HAP-1 (cell line): ENCODE data around the gene MGME1.
A peak's percentile ranks its signal among the peaks of the same experiment; 100 is the strongest.
"Not testable (repeated sequence)": the region's sequence is repeated elsewhere in the genome, so short reads cannot be mapped to it uniquely, and the experiment has no call there.

Experiments
- DNase-seq, 2 experiments: peaks; one replicate each; pipeline ENCODE4 v3.0.0-alpha.2; 2016 to 2020; ENCODE audit warnings: low spot score in 2 of 2
- H3K27me3 ChIP-seq: fragments of 250-450 bp; sonication (Bioruptor Pico); 2 replicates; pipeline ENCODE4 v1.5.1; 2020; ENCODE audit warnings: low read depth, mild to moderate bottlenecking, moderate library complexity
- H3K36me3 ChIP-seq: fragments of 250-450 bp; sonication (Bioruptor Pico); replicated peaks from 2 replicates; pipeline ENCODE4 v1.5.1; 2020; ENCODE audit warnings: mild to moderate bottlenecking
- H3K4me1 ChIP-seq: fragments of 250-450 bp; sonication (Bioruptor Pico); 2 replicates; pipeline ENCODE4 v1.5.1; 2020; ENCODE audit warnings: mild to moderate bottlenecking
- H3K4me3 ChIP-seq: fragments of 250-450 bp; sonication (Bioruptor Pico); 2 replicates; pipeline ENCODE4 v1.5.1; 2020; ENCODE audit warnings: mild to moderate bottlenecking, moderate library complexity
- H3K9me3 ChIP-seq: fragments of 250-450 bp; sonication (Bioruptor Pico); 2 replicates; pipeline ENCODE4 v1.5.1; 2020; ENCODE audit warnings: mild to moderate bottlenecking, moderate library complexity
- in situ Hi-C: fragments of 300-500 bp; cut with MboI; formaldehyde crosslinking; loops from 3 replicates; pipeline ENCODE4 v1.14.3; 2020; ENCODE audit warnings: low sequenced_read_pairs, inconsistent platforms, mixed read lengths

Gene MGME1

DNA sequence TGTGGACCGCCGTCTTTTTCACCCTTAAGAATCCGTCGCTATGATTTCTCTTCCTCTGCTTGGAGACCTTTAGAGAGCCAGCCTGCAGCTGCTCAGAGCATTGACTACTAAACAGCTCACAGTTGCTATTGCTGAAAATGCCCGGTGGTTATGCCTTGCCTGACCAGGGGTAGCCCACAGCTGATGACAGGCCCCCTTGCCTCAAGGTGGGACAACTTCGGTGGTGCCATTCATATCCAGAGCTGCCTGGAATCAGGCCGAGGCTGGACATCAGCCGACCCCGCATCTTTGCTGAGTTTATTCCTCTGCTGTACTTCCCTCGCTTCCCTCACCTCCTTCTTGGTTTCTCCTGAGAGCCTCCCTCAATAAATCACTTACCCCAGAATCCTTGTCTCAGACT, 49.3 kb downstream of the MGME1 start:
- Histone ChIP-seq H3K9me3 (no peaks in the 10 kb centered on the region), H3K4me3 (no peak overlapping the region), H3K36me3 (no peaks in the 10 kb centered on the region), H3K27me3 (no peaks in the 10 kb centered on the region), H3K4me1 (no peaks in the 10 kb centered on the region)
- in situ Hi-C loops: no loop called here
- no peak for DNase-seq

DNA sequence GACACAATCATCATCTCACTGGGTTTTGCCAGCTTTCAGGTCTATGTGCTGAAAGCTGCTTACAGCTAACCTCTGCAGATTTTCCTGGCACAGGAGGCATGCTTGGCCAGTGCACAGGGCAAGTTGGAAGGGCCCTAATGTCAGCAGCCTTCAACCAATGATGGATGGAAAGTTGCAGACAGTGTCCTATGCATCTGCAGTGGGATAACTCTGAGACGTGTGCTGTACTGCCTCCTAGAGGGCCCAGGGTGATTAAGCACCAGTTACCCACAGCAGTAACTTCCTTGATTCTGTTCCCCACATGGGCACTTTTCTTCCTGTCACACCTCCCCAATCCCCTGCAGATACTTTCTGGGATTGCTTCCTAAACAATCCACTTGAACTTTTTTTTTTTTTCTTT, 50.2 kb downstream of the MGME1 start:
- peak; percentile 6 to 24 for DNase-seq
- Histone ChIP-seq H3K27me3 (no peaks in the 10 kb centered on the region), H3K4me3 (no peak overlapping the region), H3K9me3 (no peaks in the 10 kb centered on the region), H3K36me3 (no peaks in the 10 kb centered on the region), H3K4me1 (no peaks in the 10 kb centered on the region)
- in situ Hi-C loops: no loop called here

DNA sequence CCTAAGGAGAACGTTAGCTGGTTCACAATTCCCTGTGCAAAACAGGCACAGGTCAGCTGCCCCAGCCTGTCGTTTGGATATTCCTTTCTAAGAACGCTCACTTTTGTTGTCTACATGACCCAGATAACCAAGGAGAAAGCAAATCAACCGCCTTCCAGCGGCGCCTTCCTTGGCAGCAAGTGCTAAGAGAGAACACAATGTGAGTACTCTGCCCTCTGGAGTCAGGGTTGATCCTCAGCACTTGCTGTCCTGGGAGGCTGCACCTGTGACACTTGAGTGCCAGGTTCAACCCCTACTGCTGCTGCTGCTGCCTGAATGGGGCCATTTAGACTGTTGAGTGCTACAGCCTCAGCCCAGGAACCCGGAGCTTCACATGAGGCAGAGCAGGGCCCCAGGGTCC, 52.1 kb downstream of the MGME1 start:
- H3K27me3 ChIP-seq: no peaks in the 10 kb centered on the region
- H3K36me3 ChIP-seq: no peaks in the 10 kb centered on the region
- no peak for DNase-seq
- H3K4me1 ChIP-seq: no peaks in the 10 kb centered on the region
- H3K9me3 ChIP-seq: no peaks in the 10 kb centered on the region
- no peak overlapping the region for H3K4me3 ChIP-seq
- in situ Hi-C loops: no loop called here

DNA sequence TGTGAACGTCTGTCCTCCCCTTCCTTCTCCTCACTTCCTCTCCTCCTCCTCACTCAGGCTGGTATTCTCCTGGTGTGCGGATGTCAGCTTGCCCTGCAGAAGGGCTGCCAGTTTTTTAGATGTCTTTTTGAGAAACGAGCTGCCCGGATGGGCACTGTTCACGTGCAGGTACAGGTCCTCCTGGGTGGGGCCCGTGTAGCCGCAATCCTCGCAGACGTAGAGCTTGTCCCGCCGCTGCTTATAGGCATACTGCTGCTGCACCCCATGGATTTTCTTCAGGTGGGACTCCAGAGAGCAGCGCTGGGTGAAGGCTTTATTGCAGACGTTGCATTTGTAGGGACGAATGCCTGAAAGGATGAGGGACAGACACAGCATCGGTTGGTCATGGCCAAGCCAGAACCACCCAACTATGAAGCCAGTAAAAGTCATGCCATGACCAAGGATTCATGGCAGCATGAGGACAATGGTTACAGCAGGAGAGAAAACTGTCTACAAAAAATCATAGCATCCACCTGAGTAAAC, 55.8 kb downstream of the MGME1 start:
- in situ Hi-C loops: no loop called here
- Histone ChIP-seq H3K36me3 (no peaks in the 10 kb centered on the region), H3K9me3 (no peaks in the 10 kb centered on the region), H3K27me3 (no peaks in the 10 kb centered on the region), H3K4me1 (no peaks in the 10 kb centered on the region), H3K4me3 (no peak overlapping the region)
- DNase-seq: no peak

- in situ Hi-C loops, H3K36me3 ChIP-seq, H3K4me3 ChIP-seq, H3K4me1 ChIP-seq, H3K9me3 ChIP-seq, DNase-seq, H3K27me3 ChIP-seq: not testable (repeated sequence)
Observed at GRCh38 chr20:18027011-18027410, 58.2 kb downstream of the MGME1 start.

DNA sequence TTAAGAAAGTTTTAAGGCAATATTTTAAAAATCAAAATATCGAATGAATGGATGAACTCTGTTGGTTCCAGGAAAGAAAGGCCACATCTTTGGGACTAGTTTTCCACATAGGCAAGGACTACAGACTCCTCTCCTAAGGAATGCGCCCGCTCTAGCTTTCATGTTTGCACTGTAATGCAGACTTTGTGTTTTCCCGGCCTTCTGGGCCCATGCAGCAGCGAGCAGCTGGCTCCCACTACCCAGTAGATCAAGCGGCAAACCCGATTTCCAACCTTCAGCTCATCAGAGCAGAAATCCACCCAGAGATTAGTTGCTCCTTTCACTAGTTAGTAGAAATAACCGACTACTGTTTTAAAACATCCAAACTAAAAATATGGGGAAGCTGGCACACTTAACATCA, 61.2 kb downstream of the MGME1 start:
- in situ Hi-C loops: no loop called here
- DNase-seq: no peak
- Histone ChIP-seq H3K4me1 (no peaks in the 10 kb centered on the region), H3K27me3 (no peaks in the 10 kb centered on the region), H3K9me3 (no peaks in the 10 kb centered on the region), H3K36me3 (no peaks in the 10 kb centered on the region), H3K4me3 (no peak overlapping the region)

DNA sequence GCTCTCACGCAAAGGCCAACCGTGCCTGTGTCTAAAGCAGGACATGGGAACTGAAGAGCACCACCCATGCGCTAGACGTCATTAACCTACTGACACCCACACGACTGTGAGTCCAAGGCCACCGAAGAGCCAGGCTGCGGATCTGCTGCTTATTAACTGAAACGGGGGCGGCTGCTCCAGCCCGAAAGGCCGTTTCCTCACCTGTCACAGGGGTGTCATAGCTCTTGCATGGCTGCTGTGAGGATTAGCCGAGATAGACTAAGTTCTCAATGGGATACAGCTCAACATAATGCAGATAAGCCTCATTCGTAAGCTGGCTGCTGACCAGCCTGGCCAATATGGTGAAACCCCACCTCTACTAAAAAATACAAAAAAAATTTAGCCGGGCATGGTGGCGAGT, 62.2 kb downstream of the MGME1 start:
- H3K27me3 ChIP-seq: no peaks in the 10 kb centered on the region
- H3K36me3 ChIP-seq: no peaks in the 10 kb centered on the region
- no peaks in the 10 kb centered on the region for H3K4me1 ChIP-seq
- in situ Hi-C loops: no loop called here
- H3K4me3 ChIP-seq: no peak overlapping the region
- H3K9me3 ChIP-seq: no peaks in the 10 kb centered on the region
- no peak for DNase-seq

- H3K4me3 ChIP-seq: no peak overlapping the region
- H3K36me3 ChIP-seq: no peaks in the 10 kb centered on the region
- H3K4me1 ChIP-seq: no peaks in the 10 kb centered on the region
- H3K9me3 ChIP-seq: no peaks in the 10 kb centered on the region
- in situ Hi-C loops: no loop called here
- no peak for DNase-seq
- no peaks in the 10 kb centered on the region for H3K27me3 ChIP-seq
Observed at GRCh38 chr20:18031888-18032509, 63.2 kb downstream of the MGME1 start.

GRCh38 chr20:18032977-18033892, 64.4 kb downstream of the MGME1 start:
- in situ Hi-C loops: no loop called here
- no peaks in the 10 kb centered on the region for H3K27me3 ChIP-seq
- H3K36me3 ChIP-seq: no peaks in the 10 kb centered on the region
- no peaks in the 10 kb centered on the region for H3K9me3 ChIP-seq
- no peak overlapping the region for H3K4me3 ChIP-seq
- no peaks in the 10 kb centered on the region for H3K4me1 ChIP-seq
- no peak for DNase-seq

DNA sequence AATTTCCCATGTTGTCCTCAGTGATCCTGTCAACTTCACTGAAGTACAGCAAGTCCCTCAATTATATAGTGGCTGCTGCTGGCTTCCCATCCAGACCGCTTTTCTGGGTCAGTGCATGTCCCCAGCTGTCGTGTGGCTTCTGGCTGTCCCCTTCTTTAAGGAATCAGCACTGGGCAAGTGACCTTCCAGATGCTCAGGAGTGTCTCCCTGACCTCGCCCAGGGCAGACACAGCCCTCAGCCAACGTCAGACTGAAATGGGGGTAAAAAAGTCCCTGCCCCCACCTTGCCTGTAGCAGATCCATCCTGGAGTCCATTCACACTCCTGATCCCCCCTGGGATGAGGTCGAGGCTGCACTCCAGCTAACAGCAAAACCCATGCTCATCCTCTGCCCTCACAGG, 65.2 kb downstream of the MGME1 start:
- Histone ChIP-seq H3K27me3 (no peaks in the 10 kb centered on the region), H3K4me3 (no peak overlapping the region), H3K4me1 (no peaks in the 10 kb centered on the region), H3K9me3 (no peaks in the 10 kb centered on the region), H3K36me3 (no peaks in the 10 kb centered on the region)
- in situ Hi-C loops: no loop called here
- no peak for DNase-seq

- in situ Hi-C loops: no loop called here
- Histone ChIP-seq H3K4me1 (no peaks in the 10 kb centered on the region), H3K4me3 (no peak overlapping the region), H3K36me3 (no peaks in the 10 kb centered on the region), H3K9me3 (no peaks in the 10 kb centered on the region), H3K27me3 (no peaks in the 10 kb centered on the region)
- DNase-seq: no peak
Observed at GRCh38 chr20:18039063-18039462, 70.2 kb downstream of the MGME1 start.
